ENCODE results near the gene MED26. TPM values are rescaled to one million over a fixed set of nuclear protein-coding genes. Genes with fewer than 3 reads are reported as not detected.

Gene MED26
- total RNA-seq, 4 donors from 2014 or later: 6.6 to 10.0 (median 8.2) TPM

- no peak for TF ChIP-seq CTCF (IDR thresholded peaks at IDR 0.05; ENCODE audit: low read depth)
These were observed 58.2 kb downstream of the MED26 start for GRCh38 chr19:16569609-16570320.

- TF ChIP-seq CTCF (IDR thresholded peaks at IDR 0.05; ENCODE audit: low read depth): no peak
These were observed 61.3 kb downstream of the MED26 start for GRCh38 chr19:16566702-16567101.

- no peak for TF ChIP-seq CTCF (IDR thresholded peaks at IDR 0.05; ENCODE audit: low read depth)
These were observed 61.8 kb downstream of the MED26 start for GRCh38 chr19:16566161-16566560.

- TF ChIP-seq CTCF (IDR thresholded peaks at IDR 0.05; ENCODE audit: low read depth): no peak
These were observed 63.2 kb downstream of the MED26 start for GRCh38 chr19:16564842-16565241.

- no peak for TF ChIP-seq CTCF (IDR thresholded peaks at IDR 0.05; ENCODE audit: low read depth)
These were observed 65.4 kb downstream of the MED26 start for GRCh38 chr19:16562608-16563025.

GRCh38 chr19:16561382-16561781, 66.6 kb downstream of the MED26 start:
- TF ChIP-seq CTCF (IDR thresholded peaks at IDR 0.05; ENCODE audit: low read depth): no peak

- no peak for TF ChIP-seq CTCF (IDR thresholded peaks at IDR 0.05; ENCODE audit: low read depth)
These were observed 68.2 kb downstream of the MED26 start for GRCh38 chr19:16559780-16560276.
